DOHH2 (cell line): ENCODE data around the gene GRID1.

Experiments used
- H3F3A ChIP-seq: fragments of 200-600 bp; sonication (generic), shearing (Covaris generic); 2 replicates; pipeline ENCODE4 v1.6.0; 2016; ENCODE audit warnings: antibody characterized with exemption, mild to moderate bottlenecking; ENCODE audit not compliant: control insufficient read depth, insufficient read depth
- H3K27ac ChIP-seq: fragments of 200-600 bp; sonication (generic); 2 replicates; pipeline ENCODE4 v1.5.1; 2014; ENCODE audit warnings: low read depth, mild to moderate bottlenecking, low read length, moderate library complexity
- H3K27me3 ChIP-seq: fragments of 200-600 bp; sonication (generic); 2 replicates; pipeline ENCODE4 v1.6.1; 2014; ENCODE audit warnings: mild to moderate bottlenecking, low read length, mixed read lengths; ENCODE audit not compliant: control insufficient read depth
- H3K36me3 ChIP-seq: fragments of 200-600 bp; sonication (generic); 2 replicates; pipeline ENCODE4 v1.6.1; 2014; ENCODE audit warnings: mild to moderate bottlenecking, low read length, moderate library complexity, mixed read lengths; ENCODE audit not compliant: control insufficient read depth
- H3K4me1 ChIP-seq: fragments of 200-600 bp; sonication (generic); 2 replicates; pipeline ENCODE4 v1.6.1; 2014; ENCODE audit warnings: mild to moderate bottlenecking, low read length, mixed read lengths; ENCODE audit not compliant: control insufficient read depth
- H3K4me2 ChIP-seq: fragments of 200-600 bp; sonication (generic); 2 replicates; pipeline ENCODE4 v1.6.0; 2014; ENCODE audit warnings: mild to moderate bottlenecking, low read length, moderate library complexity
- H3K4me3 ChIP-seq: fragments of 200-600 bp; sonication (generic); 2 replicates; pipeline ENCODE4 v1.5.1; 2014; ENCODE audit warnings: mild to moderate bottlenecking, low read length, mixed read lengths
- H3K79me2 ChIP-seq: fragments of 200-600 bp; sonication (generic); 2 replicates; pipeline ENCODE4 v1.6.1; 2014; ENCODE audit warnings: mild to moderate bottlenecking, low read length, mixed read lengths; ENCODE audit not compliant: control insufficient read depth
- H3K9me2 ChIP-seq: fragments of 200-600 bp; sonication (generic); replicated peaks from 2 replicates; pipeline ENCODE4 v1.6.1; 2014; ENCODE audit warnings: mild to moderate bottlenecking, low read length, mixed read lengths; ENCODE audit not compliant: control insufficient read depth
- H3K9me3 ChIP-seq: fragments of 200-600 bp; sonication (generic); 2 replicates; pipeline ENCODE4 v1.6.1; 2014; ENCODE audit warnings: antibody characterized with exemption, low read length, mixed read lengths; ENCODE audit not compliant: control insufficient read depth, insufficient read depth
- H4K20me1 ChIP-seq: fragments of 200-600 bp; sonication (generic); 2 replicates; pipeline ENCODE4 v1.6.0; 2014; ENCODE audit warnings: low read depth, mild to moderate bottlenecking, antibody characterized with exemption, low read length, moderate library complexity; ENCODE audit not compliant: control insufficient read depth, insufficient read depth
- EZH2phosphoT487 ChIP-seq: fragments of 200-600 bp; sonication (generic); IDR thresholded peaks from 2 replicates; pipeline ENCODE4 v1.6.1; 2017; ENCODE audit warnings: borderline replicate concordance, mild to moderate bottlenecking, antibody characterized with exemption, low read length, moderate library complexity, mixed read lengths
- TF ChIP-seq, protein P1 (sequence below): fragments of 200-600 bp; sonication (generic); IDR thresholded peaks from one replicate; pipeline ENCODE4 v1.5.1; 2014; ENCODE audit warnings: antibody characterized with exemption, mild to moderate bottlenecking, low read depth, low read length; ENCODE audit not compliant: poor library complexity, severe bottlenecking

The GRID1 gene

DNA sequence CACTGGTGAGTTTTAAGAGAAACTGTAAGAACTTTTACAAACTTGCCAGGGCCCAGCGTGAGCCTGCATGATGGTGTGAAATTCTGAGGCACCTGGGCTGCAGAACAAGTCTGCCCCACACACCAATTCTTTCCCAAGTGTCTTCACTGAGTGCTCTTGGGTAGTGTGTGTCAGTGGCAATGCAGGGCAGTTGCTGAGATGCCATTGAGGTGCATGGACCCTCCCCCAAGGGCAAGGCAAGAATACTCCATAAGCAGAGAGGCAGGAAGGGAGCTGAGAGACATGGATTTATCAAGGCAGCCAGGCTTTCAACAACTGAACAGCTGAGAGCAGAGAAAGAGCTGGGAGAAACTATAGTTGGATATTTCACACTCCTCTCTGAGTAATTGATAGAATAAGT lies 801.2 kb downstream of the GRID1 start:
- Histone ChIP-seq H3F3A (no peaks in the 10 kb centered on the region), H3K79me2 (no peaks in the 10 kb centered on the region), H3K4me1 (no peaks in the 10 kb centered on the region), H3K4me3 (no peak overlapping the region), H3K9me2 (no peaks in the 10 kb centered on the region), H3K27me3 (no peaks in the 10 kb centered on the region), H4K20me1 (no peaks in the 10 kb centered on the region), H3K4me2 (no peak overlapping the region), H3K27ac (no peak overlapping the region), H3K36me3 (no peaks in the 10 kb centered on the region), H3K9me3 (no peaks in the 10 kb centered on the region)
- TF ChIP-seq, protein P1, sequence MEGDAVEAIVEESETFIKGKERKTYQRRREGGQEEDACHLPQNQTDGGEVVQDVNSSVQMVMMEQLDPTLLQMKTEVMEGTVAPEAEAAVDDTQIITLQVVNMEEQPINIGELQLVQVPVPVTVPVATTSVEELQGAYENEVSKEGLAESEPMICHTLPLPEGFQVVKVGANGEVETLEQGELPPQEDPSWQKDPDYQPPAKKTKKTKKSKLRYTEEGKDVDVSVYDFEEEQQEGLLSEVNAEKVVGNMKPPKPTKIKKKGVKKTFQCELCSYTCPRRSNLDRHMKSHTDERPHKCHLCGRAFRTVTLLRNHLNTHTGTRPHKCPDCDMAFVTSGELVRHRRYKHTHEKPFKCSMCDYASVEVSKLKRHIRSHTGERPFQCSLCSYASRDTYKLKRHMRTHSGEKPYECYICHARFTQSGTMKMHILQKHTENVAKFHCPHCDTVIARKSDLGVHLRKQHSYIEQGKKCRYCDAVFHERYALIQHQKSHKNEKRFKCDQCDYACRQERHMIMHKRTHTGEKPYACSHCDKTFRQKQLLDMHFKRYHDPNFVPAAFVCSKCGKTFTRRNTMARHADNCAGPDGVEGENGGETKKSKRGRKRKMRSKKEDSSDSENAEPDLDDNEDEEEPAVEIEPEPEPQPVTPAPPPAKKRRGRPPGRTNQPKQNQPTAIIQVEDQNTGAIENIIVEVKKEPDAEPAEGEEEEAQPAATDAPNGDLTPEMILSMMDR: no peak
- no peak for TF ChIP-seq EZH2phosphoT487

GRCh38 chr10:85558533-85558932 lies 808.1 kb downstream of the GRID1 start:
- no peaks in the 10 kb centered on the region for H3K4me1 ChIP-seq
- no peak overlapping the region for H3K4me2 ChIP-seq
- no peak for TF ChIP-seq EZH2phosphoT487
- TF ChIP-seq, protein P1: no peak
- H3K9me3 ChIP-seq: no peaks in the 10 kb centered on the region
- no peaks in the 10 kb centered on the region; the same call in 1 of the 2 replicates for H3K27me3 ChIP-seq
- no peaks in the 10 kb centered on the region for H3K9me2 ChIP-seq
- H3K36me3 ChIP-seq: no peaks in the 10 kb centered on the region
- no peaks in the 10 kb centered on the region for H3K79me2 ChIP-seq
- no peak overlapping the region for H3K4me3 ChIP-seq
- no peak overlapping the region for H3K27ac ChIP-seq
- no peaks in the 10 kb centered on the region for H4K20me1 ChIP-seq
- no peaks in the 10 kb centered on the region for H3F3A ChIP-seq

GRCh38 chr10:85557706-85558105 lies 808.9 kb downstream of the GRID1 start:
- no peak overlapping the region for H3K4me3 ChIP-seq

More at GRCh38 chr10:85557706-85558105, 808.9 kb downstream of the GRID1 start:
- Histone ChIP-seq H3K79me2 (no peaks in the 10 kb centered on the region), H3F3A (no peaks in the 10 kb centered on the region), H3K9me3 (no peaks in the 10 kb centered on the region), H3K36me3 (no peaks in the 10 kb centered on the region), H3K27me3 (no peaks in the 10 kb centered on the region; the same call in 1 of the 2 replicates), H3K4me1 (no peaks in the 10 kb centered on the region), H3K27ac (no peak overlapping the region), H4K20me1 (no peaks in the 10 kb centered on the region), H3K9me2 (no peaks in the 10 kb centered on the region), H3K4me2 (no peak overlapping the region)
- TF ChIP-seq EZH2phosphoT487: no peak
- TF ChIP-seq, protein P1: no peak
